Lung (tissue), 12 donors: ENCODE results near the gene MAEA. TPM values are rescaled to one million over a fixed set of nuclear protein-coding genes. Genes with fewer than 3 reads are reported as not detected.
"Not testable (repeated sequence)": the region's sequence is repeated elsewhere in the genome, so short reads cannot be mapped to it uniquely, and the experiment has no call there.

Experiments used
- ATAC-seq: fragments of 200-7000 bp; cut with Tn5 transposase; one replicate; pipeline ENCODE4 v1.9.1; 2020; ENCODE audit warnings: moderate number of reproducible peaks; ENCODE audit not compliant: insufficient read depth, low FRiP score
- DNase-seq, 3 donors: peaks; one replicate each; pipeline ENCODE4 v3.0.0-alpha.2; 2013 to 2017
- H3K27ac ChIP-seq, 2 donors: one replicate each; pipeline ENCODE4 v1.5.1; 2013; ENCODE audit warnings: mild to moderate bottlenecking in 2 of 2, moderate library complexity in 2 of 2, control low read depth in 1 of 2, inconsistent platforms in 1 of 2, low read depth in 1 of 2, low read length in 1 of 2
- H3K27me3 ChIP-seq, 3 donors: one replicate each; pipeline ENCODE4 v1.5.1; 2013; ENCODE audit warnings: low read length in 2 of 3; ENCODE audit not compliant: control insufficient read depth in 3 of 3, insufficient read depth in 3 of 3
- H3K36me3 ChIP-seq, 4 donors: one replicate each; pipeline ENCODE4 v1.5.1; 2013; ENCODE audit warnings: low read length in 4 of 4, mild to moderate bottlenecking in 1 of 4, moderate library complexity in 1 of 4; ENCODE audit not compliant: control insufficient read depth in 4 of 4, insufficient read depth in 4 of 4
- H3K4me1 ChIP-seq, 5 donors: one replicate each; pipeline ENCODE4 v1.5.1; 2013; ENCODE audit warnings: low read length in 5 of 5, mild to moderate bottlenecking in 2 of 5, moderate library complexity in 1 of 5; ENCODE audit not compliant: control insufficient read depth in 5 of 5, insufficient read depth in 5 of 5
- H3K4me3 ChIP-seq: one replicate; pipeline ENCODE4 v1.5.1; 2013; ENCODE audit warnings: mild to moderate bottlenecking, control low read depth, moderate library complexity
- H3K9ac ChIP-seq, 2 donors: one replicate each; pipeline ENCODE4 v1.5.1; 2013; ENCODE audit warnings: low read length in 2 of 2, control low read depth in 1 of 2; ENCODE audit not compliant: insufficient read depth in 1 of 2
- H3K9me3 ChIP-seq, 4 donors: one replicate each; pipeline ENCODE4 v1.5.1; 2013; ENCODE audit warnings: low read length in 3 of 4, mild to moderate bottlenecking in 1 of 4, moderate library complexity in 1 of 4; ENCODE audit not compliant: control insufficient read depth in 4 of 4, insufficient read depth in 3 of 4
- CTCF ChIP-seq: IDR thresholded peaks from 2 replicates; pipeline ENCODE4 v1.5.1; 2012; ENCODE audit warnings: mild to moderate bottlenecking; ENCODE audit errors: control extremely low read depth, extremely low read depth
- WGBS, 2 donors: extraction: QIAGEN DNeasy Blood & Tissue Kit; methylation state at CpG; one replicate each; pipeline ENCODE4 v1.1.7; 2013; 5-methylcytosine and 5-hydroxymethylcytosine counted together
- polyA plus RNA-seq, 2 donors: library from polyadenylated mRNA; stranded (reverse); fragments of 200-250 nt; gene quantifications; one replicate each; pipeline ENCODE4 v1.2.1, GENCODE V29; 2013
- total RNA-seq, 2 donors: library from RNA; depleted of rRNA in 1 of 2; stranded (reverse); fragments of >200 nt in 1 of 2; gene quantifications; one replicate each; pipeline ENCODE4 v1.2.1, GENCODE V29; 2014 to 2021
- donor health status: control.
- donor health status: control.
- donor health status: Bipolar disorder and iron deficiency.
- donor health status: healthy.
- donor health status: DM: yes; HTN: yes; CAD: no.

Gene MAEA
- total and polyA plus RNA-seq, 4 donors, result 39.7 to 67.4 (median 60.8) TPM

DNA sequence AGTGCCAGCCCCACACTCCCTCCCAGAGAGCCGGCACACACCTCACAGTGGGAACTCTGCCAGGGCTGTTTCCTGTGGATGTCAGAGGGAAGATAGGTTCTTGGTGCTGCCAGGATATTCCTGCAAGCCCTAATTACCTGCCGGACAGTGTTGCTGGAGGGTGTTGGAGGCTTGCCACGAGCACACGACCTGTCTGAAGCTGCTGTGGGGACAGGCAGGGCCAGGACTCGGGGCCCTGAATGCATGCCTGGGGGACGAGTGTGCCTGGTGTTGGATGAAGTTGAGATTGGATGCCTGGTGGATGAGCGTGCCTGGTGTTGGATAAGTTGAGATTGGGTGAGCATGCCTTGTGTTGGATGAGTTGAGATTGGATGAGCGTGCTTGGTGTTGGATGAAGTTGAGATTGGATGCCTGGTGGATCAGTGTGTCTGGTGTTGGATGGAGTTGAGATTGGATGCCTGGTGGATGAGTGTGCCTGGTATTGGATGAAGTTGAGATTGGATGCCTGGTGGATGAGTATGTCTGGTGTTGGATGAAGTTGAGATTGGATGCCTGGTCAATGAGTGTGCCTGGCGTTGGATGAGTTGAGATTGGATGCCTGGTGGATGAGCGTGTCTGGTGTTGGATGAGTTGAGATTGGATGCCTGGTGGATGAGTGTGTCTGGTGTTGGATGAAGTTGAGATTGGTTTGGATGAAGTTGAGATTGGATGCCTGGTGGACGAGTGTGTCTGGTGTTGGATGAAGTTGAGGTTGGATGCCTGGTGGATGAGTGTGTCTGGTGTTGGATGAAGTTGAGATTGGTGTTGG, 34.1 kb downstream of the MAEA start:
- 93 to 97% methylated on average over 11 of the region's 11 CpGs for WGBS, 2 donors
- no peak for ATAC-seq
- Histone ChIP-seq H3K36me3 (peaks cover 2 to 58% (median 27%) of the 10 kb centered on the region in 4 donors), H3K9me3 (peaks cover 0 to 3% (median 0%) of the 10 kb centered on the region in 4 donors), H3K4me1 (no peaks in the 10 kb centered on the region), H3K27me3 (no peaks in the 10 kb centered on the region), H3K27ac (no peak overlapping the region), H3K4me3 (no peak overlapping the region), H3K9ac (no peak overlapping the region)
- DNase-seq, result no peak
- no peak for TF ChIP-seq CTCF

DNA sequence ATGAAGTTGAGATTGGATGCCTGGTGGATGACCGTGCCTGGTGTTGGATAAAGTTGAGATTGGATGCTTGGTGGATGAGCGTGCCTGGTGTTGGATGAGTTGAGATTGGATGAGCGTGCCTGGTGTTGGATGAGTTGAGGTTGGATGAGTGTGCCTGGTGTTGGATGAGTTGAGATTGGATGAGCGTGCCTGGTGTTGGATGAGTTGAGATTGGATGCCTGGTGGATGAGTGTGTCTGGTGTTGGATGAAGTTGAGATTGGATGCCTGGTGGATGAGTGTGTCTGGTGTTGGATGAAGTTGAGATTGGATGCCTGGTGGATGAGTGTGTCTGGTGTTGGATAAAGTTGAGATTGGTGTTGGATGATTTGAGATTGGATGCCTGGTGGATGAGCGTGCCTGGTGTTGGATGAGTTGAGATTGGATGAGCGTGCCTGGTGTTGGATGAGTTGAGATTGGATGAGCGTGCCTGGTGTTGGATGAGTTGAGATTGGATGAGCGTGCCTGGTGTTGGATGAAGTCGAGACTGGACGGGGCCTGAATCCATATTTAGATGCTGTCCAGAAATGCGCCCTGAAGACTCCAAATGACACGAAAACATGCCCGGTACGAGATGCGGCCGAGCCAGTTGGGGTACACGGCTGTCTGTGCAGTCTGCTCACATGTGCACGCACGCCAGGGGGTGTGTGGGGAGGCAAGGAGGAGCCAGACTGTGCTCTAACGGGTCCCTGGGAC, 34.9 kb downstream of the MAEA start:
- H3K4me1 ChIP-seq, DNase-seq, H3K27me3 ChIP-seq, H3K27ac ChIP-seq, H3K4me3 ChIP-seq, H3K9me3 ChIP-seq, ATAC-seq, H3K9ac ChIP-seq: not testable (repeated sequence)
- WGBS, 2 donors, result 97 to 99% methylated on average over 20 of the region's 20 CpGs
- peaks cover 2 to 60% (median 21%) of the 10 kb centered on the region in 4 donors for H3K36me3 ChIP-seq

DNA sequence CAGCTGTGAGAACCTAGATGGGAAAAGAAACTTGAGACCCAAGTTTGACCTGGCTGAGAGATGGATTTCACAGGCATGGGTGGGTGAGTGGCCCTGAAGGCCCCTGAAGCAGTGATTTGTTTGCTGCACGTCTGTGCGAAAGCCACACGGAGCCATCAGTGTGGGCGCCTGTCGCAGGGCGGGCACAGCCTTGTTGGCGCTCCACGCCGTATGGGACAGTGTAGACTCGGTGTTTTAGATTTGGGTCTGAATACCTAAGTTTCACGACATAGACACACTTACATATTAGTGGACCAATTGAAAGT, 35.4 kb downstream of the MAEA start:
- no peak for TF ChIP-seq CTCF
- no peaks in the 10 kb centered on the region for H3K9me3 ChIP-seq
- ATAC-seq (no peak), DNase-seq (no peak)
- no peaks in the 10 kb centered on the region for H3K4me1 ChIP-seq
- 97% methylated on average over 11 of the region's 11 CpGs for WGBS, 2 donors
- peaks cover 2 to 63% (median 21%) of the 10 kb centered on the region in 4 donors for H3K36me3 ChIP-seq
- no peak overlapping the region for H3K27ac ChIP-seq
- H3K9ac ChIP-seq, result no peak overlapping the region
- H3K27me3 ChIP-seq, result no peaks in the 10 kb centered on the region
- no peak overlapping the region for H3K4me3 ChIP-seq
